Tibial nerve (tissue), 4 donors: ENCODE results near the gene LRRC56. TPM values are rescaled to one million over a fixed set of nuclear protein-coding genes. Genes with fewer than 3 reads are reported as not detected.

ENCODE experiments used
- DNase-seq, 2 donors: peaks; one replicate each; pipeline ENCODE4 v3.0.0-alpha.2; 2019; ENCODE audit warnings: low spot score in 2 of 2
- H3K27ac ChIP-seq, 4 donors: fragments of 200-600 bp; sonication (generic) in 3 of 4; one replicate each; pipeline ENCODE4 v1.5.1; 2017 to 2019; ENCODE audit warnings: mild to moderate bottlenecking in 1 of 4
- H3K27me3 ChIP-seq, 2 donors: fragments of 200-600 bp; sonication (generic) in 1 of 2; one replicate each; pipeline versions ENCODE4 v1.5.1 to v1.6.0; 2017 to 2019
- H3K36me3 ChIP-seq, 3 donors: fragments of 200-600 bp; sonication (generic); one replicate each; pipeline ENCODE4 v1.5.1; 2018 to 2019
- H3K4me1 ChIP-seq, 4 donors: fragments of 200-600 bp; sonication (generic) in 3 of 4; one replicate each; pipeline ENCODE4 v1.5.1; 2017 to 2019
- H3K4me3 ChIP-seq, 4 donors: fragments of 200-600 bp; sonication (generic) in 3 of 4; one replicate each; pipeline ENCODE4 v1.5.1; 2017 to 2019; ENCODE audit warnings: mild to moderate bottlenecking in 1 of 4, moderate library complexity in 1 of 4
- H3K9me3 ChIP-seq, 4 donors: fragments of 200-600 bp; sonication (generic) in 3 of 4; one replicate each; pipeline ENCODE4 v1.5.1; 2017 to 2019
- EP300 ChIP-seq, 2 donors: sonication (generic); formaldehyde crosslinking; IDR thresholded peaks; one replicate each; pipeline ENCODE4 v1.6.1; 2017; ENCODE audit warnings: antibody characterized with exemption in 2 of 2, mild to moderate bottlenecking in 1 of 2
- POLR2A ChIP-seq, 2 donors: fragments of 450-650 bp; IDR thresholded peaks; one replicate each; pipeline ENCODE4 v1.6.1; 2017; ENCODE audit warnings: antibody characterized with exemption in 2 of 2, mild to moderate bottlenecking in 2 of 2, moderate library complexity in 2 of 2
- WGBS, 2 donors: methylation state at CpG; one replicate each; pipeline ENCODE4 v1.1.5; 2018; 5-methylcytosine and 5-hydroxymethylcytosine counted together
- total RNA-seq, 4 donors: library from RNA; depleted of rRNA; stranded (reverse); fragments of >200 nt; gene quantifications; one replicate each; pipeline ENCODE4 v1.1.0, GENCODE V29; 2016
- TF ChIP-seq, protein P1 (sequence below), 5 experiments: fragments of 200-600 bp in 3 of 5; fragments of 450-650 bp in 2 of 5; sonication (generic) in 3 of 5; IDR thresholded peaks; one replicate each; pipeline ENCODE4 v1.5.1; 2016 to 2019; ENCODE audit warnings: antibody characterized with exemption in 5 of 5, mild to moderate bottlenecking in 3 of 5, moderate library complexity in 2 of 5

The LRRC56 gene
- total RNA-seq, 4 donors from 2014 or later: 0.22 to 1.4 (median 0.60) TPM; not detected in 1

DNA sequence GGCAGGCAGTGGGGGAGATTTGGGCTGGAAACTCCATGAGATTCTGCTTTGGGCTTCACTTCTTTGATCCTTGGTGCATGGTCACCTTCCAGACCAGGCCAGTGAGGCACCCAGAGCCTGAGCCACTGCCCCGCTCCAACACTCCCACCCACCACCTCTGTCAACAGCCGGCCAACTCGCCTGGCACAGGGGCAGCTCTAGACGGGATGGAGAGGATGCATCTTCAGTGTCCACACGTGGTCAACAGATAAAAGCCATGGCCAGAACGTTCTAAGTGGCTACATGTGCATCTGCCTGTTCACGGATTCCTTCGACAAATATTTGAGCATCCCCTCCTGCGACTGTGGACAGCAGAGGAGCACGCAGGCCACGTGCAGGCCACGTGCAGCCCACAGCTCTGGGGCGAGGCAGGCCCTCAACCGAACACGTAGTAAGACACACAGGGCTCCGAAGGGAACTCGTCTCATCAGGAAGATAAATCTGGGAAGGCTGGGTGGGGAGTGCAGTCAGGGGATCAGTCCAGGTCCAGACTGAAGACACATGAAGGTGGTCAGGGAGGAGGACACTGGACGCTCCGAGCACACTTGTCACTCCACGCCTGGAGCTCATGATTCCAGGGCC is 1.2 kb downstream of the LRRC56 start:
- no peak for DNase-seq
- peaks cover 0 to 35% (median 31%) of the 10 kb centered on the region in 4 donors for H3K4me1 ChIP-seq
- TF ChIP-seq EP300 (IDR thresholded peaks at IDR 0.05): no peak
- TF ChIP-seq, protein P1, sequence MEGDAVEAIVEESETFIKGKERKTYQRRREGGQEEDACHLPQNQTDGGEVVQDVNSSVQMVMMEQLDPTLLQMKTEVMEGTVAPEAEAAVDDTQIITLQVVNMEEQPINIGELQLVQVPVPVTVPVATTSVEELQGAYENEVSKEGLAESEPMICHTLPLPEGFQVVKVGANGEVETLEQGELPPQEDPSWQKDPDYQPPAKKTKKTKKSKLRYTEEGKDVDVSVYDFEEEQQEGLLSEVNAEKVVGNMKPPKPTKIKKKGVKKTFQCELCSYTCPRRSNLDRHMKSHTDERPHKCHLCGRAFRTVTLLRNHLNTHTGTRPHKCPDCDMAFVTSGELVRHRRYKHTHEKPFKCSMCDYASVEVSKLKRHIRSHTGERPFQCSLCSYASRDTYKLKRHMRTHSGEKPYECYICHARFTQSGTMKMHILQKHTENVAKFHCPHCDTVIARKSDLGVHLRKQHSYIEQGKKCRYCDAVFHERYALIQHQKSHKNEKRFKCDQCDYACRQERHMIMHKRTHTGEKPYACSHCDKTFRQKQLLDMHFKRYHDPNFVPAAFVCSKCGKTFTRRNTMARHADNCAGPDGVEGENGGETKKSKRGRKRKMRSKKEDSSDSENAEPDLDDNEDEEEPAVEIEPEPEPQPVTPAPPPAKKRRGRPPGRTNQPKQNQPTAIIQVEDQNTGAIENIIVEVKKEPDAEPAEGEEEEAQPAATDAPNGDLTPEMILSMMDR (IDR thresholded peaks at IDR 0.05): no peak
- no peak for TF ChIP-seq POLR2A (IDR thresholded peaks at IDR 0.05)
- no peaks in the 10 kb centered on the region for H3K27me3 ChIP-seq
- H3K9me3 ChIP-seq: no peaks in the 10 kb centered on the region
- 85 to 90% methylated on average over 20 of the region's 20 CpGs for WGBS, 2 donors
- peaks cover 0 to 5% (median 0%) of the 10 kb centered on the region in 3 donors for H3K36me3 ChIP-seq
- no peak overlapping the region for H3K4me3 ChIP-seq
- H3K27ac ChIP-seq: no peak overlapping the region

DNA sequence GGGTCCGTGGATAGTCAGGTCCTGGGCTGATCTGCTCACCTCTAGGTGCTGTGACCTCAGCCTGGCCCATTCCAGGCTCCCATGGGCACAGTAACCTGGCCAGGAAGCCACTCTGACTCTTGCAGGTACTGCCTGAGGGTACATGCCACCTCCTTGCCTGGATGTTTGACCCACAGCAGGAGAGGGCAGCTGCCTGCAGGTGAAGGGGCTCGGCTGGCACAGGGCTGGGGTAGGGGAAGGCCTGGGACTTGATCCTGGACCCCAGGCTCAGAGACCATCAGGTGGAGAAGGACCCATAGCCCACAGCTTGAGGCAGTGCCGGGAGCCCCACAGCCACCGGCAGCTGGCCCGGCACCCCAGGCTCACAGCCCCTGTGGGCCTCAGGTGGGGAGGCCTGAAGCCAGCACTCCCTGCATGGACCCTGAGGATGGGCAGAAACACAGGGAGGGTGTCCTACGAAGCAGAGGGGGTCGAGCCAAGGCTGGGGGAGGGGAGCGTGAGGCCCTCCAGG is 2.7 kb downstream of the LRRC56 start:
- Histone ChIP-seq H3K4me1 (peaks cover 0 to 24% (median 22%) of the 10 kb centered on the region in 4 donors), H3K27ac (no peak overlapping the region), H3K9me3 (no peaks in the 10 kb centered on the region), H3K36me3 (no peaks in the 10 kb centered on the region), H3K27me3 (no peaks in the 10 kb centered on the region), H3K4me3 (no peak overlapping the region)
- no peak for TF ChIP-seq EP300 (IDR thresholded peaks at IDR 0.05)
- no peak for TF ChIP-seq POLR2A (IDR thresholded peaks at IDR 0.05)
- TF ChIP-seq, protein P1 (IDR thresholded peaks at IDR 0.05): no peak
- WGBS, 2 donors: 84 to 96% methylated on average over 2 to 8 of the region's 8 CpGs
- no peak for DNase-seq

DNA sequence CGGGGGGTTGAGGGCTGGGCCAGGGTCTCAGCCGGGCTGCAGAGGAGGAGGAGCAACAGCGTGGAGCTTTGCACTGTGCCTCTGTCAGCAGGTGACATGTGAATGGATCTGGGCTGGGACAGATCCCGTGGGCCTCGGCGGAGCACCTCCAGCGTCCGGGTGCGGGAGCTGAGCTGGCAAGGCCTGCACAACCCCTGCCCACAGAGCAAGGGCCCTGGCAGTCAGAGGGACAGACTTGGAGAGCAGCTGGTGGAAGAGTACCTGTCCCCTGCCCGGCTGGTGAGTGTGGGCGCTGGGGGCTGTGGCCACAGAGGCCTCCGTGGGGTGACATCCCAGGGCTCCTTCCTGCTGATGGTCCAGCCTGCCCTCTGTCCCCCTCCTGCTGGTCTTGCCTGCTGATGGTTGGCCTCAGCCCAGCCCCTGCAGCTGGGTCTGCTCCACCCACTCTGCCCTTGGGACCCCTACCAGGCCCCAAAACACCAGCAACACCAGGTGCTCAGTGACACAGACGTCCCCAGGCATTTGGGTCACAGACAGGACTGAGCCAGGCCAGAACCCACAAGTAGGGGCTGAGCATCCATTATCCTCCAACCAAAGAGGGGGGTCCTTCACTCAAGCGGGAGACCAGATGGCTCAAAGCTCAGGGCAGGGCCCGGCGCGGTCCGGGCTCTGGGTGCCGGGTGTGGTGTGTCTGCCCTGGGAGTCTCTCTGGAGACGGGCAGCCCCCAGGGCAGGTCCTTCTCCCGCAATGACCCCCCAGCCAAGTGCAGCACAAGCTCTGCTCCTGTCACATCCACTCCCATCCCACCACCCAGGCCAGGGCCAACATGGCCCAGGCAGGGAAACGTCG is 3.5 kb downstream of the LRRC56 start:
- Histone ChIP-seq H3K36me3 (no peaks in the 10 kb centered on the region), H3K4me3 (no peak overlapping the region), H3K4me1 (peaks cover 0 to 24% (median 21%) of the 10 kb centered on the region in 4 donors), H3K27me3 (no peaks in the 10 kb centered on the region), H3K9me3 (no peaks in the 10 kb centered on the region), H3K27ac (no peak overlapping the region)
- no peak for TF ChIP-seq EP300 (IDR thresholded peaks at IDR 0.05)
- TF ChIP-seq, protein P1 (IDR thresholded peaks at IDR 0.05): no peak
- no peak for TF ChIP-seq POLR2A (IDR thresholded peaks at IDR 0.05)
- no peak for DNase-seq
- 75 to 81% methylated on average over 6 to 13 of the region's 23 CpGs for WGBS, 2 donors

DNA sequence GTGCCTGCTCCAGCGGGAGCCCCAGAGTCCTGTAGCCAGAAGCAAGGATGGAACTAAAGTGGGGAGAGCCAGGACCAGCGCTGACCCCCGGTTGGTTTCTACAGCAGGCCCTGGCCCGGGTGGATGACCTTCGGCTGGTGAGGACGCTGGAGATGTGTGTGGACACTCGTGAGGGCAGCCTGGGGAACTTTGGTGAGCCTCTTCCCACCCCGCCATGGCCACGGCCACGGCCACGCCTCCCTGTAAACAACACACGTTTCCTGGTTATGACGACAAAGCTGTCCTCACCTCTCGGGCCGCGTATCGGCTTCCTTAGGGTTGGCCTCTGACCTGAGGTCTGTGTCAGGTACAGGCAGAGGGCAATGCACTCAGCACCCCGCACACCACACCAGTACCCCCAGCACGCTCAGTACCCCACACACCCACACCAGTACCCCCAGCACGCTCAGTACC is 4.1 kb downstream of the LRRC56 start:
- TF ChIP-seq EP300 (IDR thresholded peaks at IDR 0.05): no peak
- TF ChIP-seq POLR2A (IDR thresholded peaks at IDR 0.05): no peak
- TF ChIP-seq, protein P1 (IDR thresholded peaks at IDR 0.05): no peak
- H3K4me3 ChIP-seq: no peak overlapping the region
- WGBS, 2 donors: 84 to 96% methylated on average over 15 to 20 of the region's 20 CpGs
- DNase-seq: no peak
- peaks cover 0 to 18% (median 14%) of the 10 kb centered on the region in 4 donors for H3K4me1 ChIP-seq
- H3K36me3 ChIP-seq: no peaks in the 10 kb centered on the region
- no peaks in the 10 kb centered on the region for H3K9me3 ChIP-seq
- H3K27me3 ChIP-seq: no peaks in the 10 kb centered on the region
- H3K27ac ChIP-seq: no peak overlapping the region

DNA sequence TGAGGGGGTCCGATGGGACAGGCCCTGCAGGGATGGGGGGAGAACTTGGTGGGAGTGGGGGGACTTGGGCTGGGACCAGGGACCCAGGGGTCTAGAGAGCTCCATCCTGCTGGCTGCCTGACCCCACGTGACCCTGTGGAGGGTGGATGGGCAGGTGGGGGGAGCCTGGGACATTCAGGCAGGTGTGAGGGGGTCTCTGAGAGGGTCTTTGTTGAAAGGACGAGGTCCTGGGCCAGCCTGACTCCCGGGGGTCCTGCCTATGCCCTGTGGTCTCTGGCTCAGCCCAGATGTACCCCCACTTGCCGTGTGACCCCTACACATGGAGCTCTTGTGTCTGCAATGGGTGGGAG is 7.5 kb downstream of the LRRC56 start:
- no peaks in the 10 kb centered on the region for H3K4me1 ChIP-seq
- no peaks in the 10 kb centered on the region for H3K36me3 ChIP-seq
- DNase-seq: no peak
- 75 to 88% methylated on average over 5 of the region's 5 CpGs for WGBS, 2 donors
- H3K27me3 ChIP-seq: peaks cover 0 to 3% of the 10 kb centered on the region in 2 donors
- no peak overlapping the region for H3K4me3 ChIP-seq
- H3K27ac ChIP-seq: no peak overlapping the region
- TF ChIP-seq, protein P1 (IDR thresholded peaks at IDR 0.05): no peak
- TF ChIP-seq EP300 (IDR thresholded peaks at IDR 0.05): no peak
- no peak for TF ChIP-seq POLR2A (IDR thresholded peaks at IDR 0.05)
- H3K9me3 ChIP-seq: no peaks in the 10 kb centered on the region
